IPS-18c (cell line): ENCODE results near the gene VRK1.

ENCODE experiments used
- H3K4me3 ChIP-seq: 2 replicates; pipeline ENCODE4 v1.7.0; 2013; ENCODE audit warnings: low read depth, mild to moderate bottlenecking, low read length, moderate library complexity; ENCODE audit not compliant: insufficient read depth
- H3K9me3 ChIP-seq: one replicate; pipeline ENCODE4 v1.6.1; 2013; ENCODE audit warnings: mild to moderate bottlenecking, low read length, moderate library complexity; ENCODE audit not compliant: control insufficient read depth, insufficient read depth

VRK1 gene

GRCh38 chr14:96806836-96807235 lies 9.7 kb downstream of the VRK1 start:
- Histone ChIP-seq H3K4me3 (no peak overlapping the region), H3K9me3 (no peaks in the 10 kb centered on the region)

- Histone ChIP-seq H3K4me3 (no peak overlapping the region), H3K9me3 (no peaks in the 10 kb centered on the region)
Measured at GRCh38 chr14:96808619-96809406, 11.6 kb downstream of the VRK1 start.

DNA sequence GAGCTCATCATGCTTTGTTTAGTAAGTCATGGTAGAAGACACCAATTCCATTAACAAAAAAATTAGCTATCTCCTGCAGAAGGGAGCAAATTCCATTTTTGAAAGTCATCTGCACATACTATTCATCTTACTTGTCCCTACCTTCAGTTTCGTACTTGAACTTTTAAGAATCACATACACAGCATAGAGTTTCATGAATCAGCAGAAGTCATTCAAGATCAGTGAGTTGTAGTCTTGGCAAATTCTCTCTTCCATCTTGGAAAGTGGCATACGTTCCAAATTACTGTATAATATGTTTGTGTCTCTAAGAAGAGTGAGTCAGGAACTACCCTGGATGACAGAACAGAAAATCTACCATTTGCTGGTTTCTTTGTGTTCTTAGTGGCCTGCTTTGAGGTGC lies 14.1 kb downstream of the VRK1 start:
- no peak overlapping the region for H3K4me3 ChIP-seq
- H3K9me3 ChIP-seq = no peaks in the 10 kb centered on the region

DNA sequence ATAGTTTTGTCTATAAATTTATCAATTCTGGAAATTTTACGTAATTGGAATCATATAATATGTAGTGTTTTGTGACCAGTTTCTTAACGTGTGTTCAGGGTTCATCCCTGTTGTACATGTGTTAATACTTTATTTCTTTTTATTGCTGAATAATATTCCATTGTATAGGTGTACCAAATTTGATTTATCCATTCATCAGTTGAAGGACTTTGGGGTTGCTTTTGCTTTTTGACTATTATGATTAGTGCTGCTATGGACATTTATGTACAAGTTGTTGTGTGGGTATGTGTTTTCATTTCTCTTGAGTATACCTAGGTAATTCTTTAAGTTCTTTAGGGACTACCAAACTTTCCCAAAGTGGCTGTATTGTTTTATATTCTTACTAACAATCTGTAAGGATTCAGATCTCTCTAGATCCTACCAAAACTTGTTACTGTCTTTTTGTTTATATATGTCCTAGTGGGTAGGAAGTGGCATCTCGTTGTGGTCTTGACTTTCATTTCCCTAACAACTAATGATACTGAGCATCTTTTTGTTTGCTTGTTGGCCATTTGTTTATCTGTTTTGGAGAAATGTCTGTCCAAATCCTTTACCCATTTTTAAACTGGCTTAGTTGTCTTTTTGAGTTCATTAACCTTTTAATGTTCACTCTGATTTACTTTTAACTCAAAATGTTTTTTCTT lies 14.9 kb downstream of the VRK1 start:
- Histone ChIP-seq H3K4me3 (no peak overlapping the region), H3K9me3 (no peaks in the 10 kb centered on the region)

DNA sequence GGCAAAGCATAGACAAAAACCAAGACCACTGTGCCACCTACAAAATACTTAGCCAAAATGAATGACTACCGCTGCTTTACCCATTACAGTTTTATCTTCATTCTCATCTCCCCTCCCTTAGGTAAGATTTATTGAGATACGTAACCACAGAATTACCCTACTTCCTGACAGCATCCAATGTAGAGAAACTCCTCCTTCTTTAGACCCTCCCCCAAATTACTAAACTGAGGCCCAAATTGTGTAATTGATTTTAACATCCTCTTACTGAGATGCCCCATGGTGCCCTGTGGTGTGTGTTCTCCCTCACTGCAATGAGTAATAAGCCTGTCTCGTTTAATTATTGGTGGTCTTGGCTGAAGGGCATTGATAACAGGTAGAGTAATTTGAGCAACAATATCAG lies 19.1 kb downstream of the VRK1 start:
- H3K9me3 ChIP-seq = no peaks in the 10 kb centered on the region
- no peak overlapping the region for H3K4me3 ChIP-seq

DNA sequence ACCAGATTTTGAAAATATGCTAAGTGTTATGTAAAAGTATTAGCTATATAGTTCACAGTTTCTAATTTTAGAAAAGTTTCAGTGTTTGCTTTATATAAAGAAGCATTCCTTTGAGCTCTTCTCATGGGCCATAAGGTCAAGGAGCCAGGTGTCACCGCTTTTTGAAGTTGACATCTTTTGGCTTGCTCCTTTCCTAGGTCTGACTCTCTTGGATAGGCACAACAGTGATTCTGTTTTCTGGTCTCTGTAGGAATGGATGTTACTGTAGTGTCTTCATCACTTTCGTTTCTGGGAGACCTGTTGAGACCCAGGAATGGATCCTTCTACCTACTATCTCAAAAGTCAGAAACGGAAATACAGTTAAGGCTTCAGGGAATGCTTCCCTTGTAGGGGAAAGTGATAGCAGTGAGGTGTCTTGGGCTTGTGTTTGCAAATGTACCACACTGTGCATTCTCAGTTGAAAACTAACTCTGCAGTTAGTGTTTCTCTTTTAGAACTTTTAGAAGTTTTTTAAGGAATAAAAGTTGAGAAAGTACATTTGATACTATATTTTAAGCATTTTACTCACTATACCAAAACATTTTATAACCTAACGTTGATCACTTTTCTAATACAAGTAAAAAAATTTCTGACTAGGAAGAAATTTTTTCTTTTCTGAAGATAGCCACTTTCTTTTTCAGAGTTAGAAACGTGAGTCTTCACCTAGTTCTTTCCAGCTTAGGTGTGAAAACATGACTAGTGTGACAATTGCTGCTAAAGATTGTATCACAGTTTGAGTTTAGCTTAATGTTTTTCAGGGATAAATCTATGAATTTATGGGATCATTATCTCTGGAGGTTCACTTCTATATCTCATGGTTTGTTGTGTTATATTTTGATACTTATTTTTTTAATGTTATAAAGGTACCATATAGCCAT lies 20.8 kb downstream of the VRK1 start:
- H3K4me3 ChIP-seq = no peak overlapping the region
- H3K9me3 ChIP-seq = no peaks in the 10 kb centered on the region

DNA sequence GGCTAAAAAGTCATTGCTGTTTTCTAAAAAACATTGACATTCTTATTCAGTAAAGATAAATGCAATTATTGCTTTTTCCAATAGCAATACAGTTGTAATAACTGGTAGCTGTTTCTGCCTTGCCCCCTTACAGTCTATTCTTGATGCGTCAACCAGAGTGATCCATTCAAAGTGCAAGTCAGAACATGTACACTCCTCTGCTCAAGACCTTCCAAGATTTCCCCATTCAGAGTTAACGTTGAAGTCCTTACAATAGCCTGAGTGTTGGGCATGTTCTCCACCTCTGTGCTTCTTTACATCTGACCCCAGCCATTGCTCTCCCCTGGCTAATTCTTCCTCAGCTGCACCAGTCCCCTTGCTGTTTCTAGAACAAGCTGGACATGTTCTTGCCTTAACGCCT lies 24.3 kb downstream of the VRK1 start:
- Histone ChIP-seq H3K9me3 (no peaks in the 10 kb centered on the region), H3K4me3 (no peak overlapping the region)

DNA sequence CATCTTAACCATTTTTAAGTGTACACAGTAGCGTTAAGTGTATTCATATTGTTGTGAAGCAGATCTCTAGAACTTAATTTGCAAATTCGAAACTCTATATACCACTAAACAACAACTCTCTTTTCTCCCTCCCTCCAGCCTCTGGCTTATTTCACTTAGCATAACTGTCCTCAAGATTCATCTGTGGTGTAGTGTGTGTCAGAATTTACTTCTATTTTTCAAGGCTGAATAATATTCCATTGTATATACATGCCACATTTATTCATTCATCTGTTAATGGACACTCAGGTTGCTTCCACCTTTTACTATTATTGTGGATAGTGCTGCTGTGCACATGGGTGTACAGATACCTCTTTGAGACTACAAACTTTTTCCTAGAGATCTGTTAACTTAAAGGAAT lies 26.5 kb downstream of the VRK1 start:
- Histone ChIP-seq H3K9me3 (no peaks in the 10 kb centered on the region), H3K4me3 (no peak overlapping the region)

DNA sequence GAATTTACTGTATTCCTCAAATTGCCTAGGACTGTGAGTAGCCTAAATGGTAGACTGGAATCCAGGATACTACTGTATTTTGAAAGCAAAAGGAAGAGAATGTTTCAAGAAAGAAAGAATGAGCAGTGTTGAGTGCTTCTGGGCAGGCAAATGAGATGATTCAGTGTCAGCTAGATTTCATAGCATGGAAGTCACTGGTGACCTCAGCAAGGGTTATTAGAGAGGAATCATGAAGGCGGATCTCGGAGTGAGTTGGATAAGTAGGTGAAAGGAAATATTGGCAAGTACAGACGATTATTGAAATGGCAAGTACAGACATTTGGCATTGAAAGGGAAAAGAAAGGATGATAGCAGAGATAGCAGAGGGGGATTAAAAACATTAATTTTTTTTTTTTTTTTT lies 27.1 kb downstream of the VRK1 start:
- Histone ChIP-seq H3K9me3 (no peaks in the 10 kb centered on the region), H3K4me3 (no peak overlapping the region)

DNA sequence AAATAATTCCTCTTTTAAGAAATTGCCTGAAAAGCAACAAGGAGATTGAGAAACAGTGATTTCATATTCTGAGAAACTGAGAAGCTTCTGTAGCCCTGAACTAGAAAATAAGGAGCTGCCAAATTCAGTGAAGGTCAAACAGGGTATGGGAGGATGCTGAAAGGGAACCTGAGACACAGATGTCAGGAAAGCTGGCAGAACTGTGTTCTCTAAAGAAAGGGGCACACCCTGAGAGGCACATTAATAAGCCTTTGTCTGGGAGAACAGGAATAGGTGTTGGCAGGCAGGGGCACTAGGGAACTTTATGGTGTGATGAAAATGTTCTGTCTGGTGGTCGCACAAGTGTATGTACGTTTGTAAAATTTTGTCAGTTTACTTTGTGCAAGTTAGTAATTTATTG lies 29.6 kb downstream of the VRK1 start:
- no peaks in the 10 kb centered on the region for H3K9me3 ChIP-seq
- H3K4me3 ChIP-seq = no peak overlapping the region

GRCh38 chr14:96827290-96827689 lies 30.1 kb downstream of the VRK1 start:
- H3K4me3 ChIP-seq = no peak overlapping the region
- H3K9me3 ChIP-seq = no peaks in the 10 kb centered on the region

GRCh38 chr14:96829791-96830190 lies 32.6 kb downstream of the VRK1 start:
- H3K4me3 ChIP-seq = no peak overlapping the region

GRCh38 chr14:96830946-96831345 lies 33.8 kb downstream of the VRK1 start:
- H3K4me3 ChIP-seq = no peak overlapping the region

More at GRCh38 chr14:96829791-96830190, 32.6 kb downstream of the VRK1 start:
- no peaks in the 10 kb centered on the region for H3K9me3 ChIP-seq

GRCh38 chr14:96832351-96832750 lies 35.2 kb downstream of the VRK1 start:
- Histone ChIP-seq H3K4me3 (no peak overlapping the region), H3K9me3 (no peaks in the 10 kb centered on the region)

More at GRCh38 chr14:96830946-96831345, 33.8 kb downstream of the VRK1 start:
- H3K9me3 ChIP-seq = no peaks in the 10 kb centered on the region

DNA sequence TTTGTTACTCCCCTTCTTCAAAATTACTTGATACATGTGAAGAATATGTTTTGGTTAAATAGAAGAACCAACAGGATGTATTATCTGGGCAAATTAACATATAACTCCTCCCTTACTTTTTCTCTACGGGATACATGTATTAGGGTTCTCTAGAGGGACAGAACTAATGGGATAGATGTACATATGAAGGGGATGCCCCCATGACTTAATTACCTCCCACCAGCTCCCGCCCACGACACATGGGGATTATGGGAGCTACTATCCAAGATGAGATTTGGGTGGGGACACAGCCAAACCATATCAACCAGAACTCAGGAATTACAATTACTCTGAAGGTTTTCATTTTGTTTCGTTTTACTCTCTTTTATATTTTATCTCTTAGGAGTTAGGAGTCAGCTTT lies 41.3 kb downstream of the VRK1 start:
- Histone ChIP-seq H3K9me3 (no peaks in the 10 kb centered on the region), H3K4me3 (no peak overlapping the region)

- Histone ChIP-seq H3K9me3 (no peaks in the 10 kb centered on the region), H3K4me3 (no peak overlapping the region)
Measured at GRCh38 chr14:96839251-96839650, 42.1 kb downstream of the VRK1 start.

DNA sequence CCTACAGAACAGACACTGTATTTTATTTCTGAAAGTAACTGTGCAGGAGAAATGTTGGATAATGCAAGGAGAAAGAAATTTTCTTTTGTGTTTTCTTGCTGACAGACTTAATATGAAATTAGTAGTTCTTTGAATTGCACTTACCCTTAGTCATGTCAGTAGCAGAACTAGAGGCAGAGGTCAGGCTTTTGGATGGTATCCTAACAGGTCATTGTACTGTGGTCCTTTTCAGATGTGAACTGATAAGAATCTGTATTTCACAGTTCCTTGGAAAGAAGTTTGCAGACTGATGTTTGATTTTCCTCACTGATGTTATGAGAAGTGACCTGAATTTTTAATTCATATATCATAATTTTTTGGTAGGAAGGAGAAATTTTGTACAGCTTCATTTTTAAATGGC lies 46.0 kb downstream of the VRK1 start:
- Histone ChIP-seq H3K9me3 (no peaks in the 10 kb centered on the region), H3K4me3 (no peak overlapping the region)
